Measurements from ENCODE around the gene PDE10A. TPM values are rescaled to one million over a fixed set of nuclear protein-coding genes. Genes with fewer than 3 reads are reported as not detected.

Gene PDE10A
- total RNA-seq, result under 0.01 and 0.53 TPM in 2 replicates

DNA sequence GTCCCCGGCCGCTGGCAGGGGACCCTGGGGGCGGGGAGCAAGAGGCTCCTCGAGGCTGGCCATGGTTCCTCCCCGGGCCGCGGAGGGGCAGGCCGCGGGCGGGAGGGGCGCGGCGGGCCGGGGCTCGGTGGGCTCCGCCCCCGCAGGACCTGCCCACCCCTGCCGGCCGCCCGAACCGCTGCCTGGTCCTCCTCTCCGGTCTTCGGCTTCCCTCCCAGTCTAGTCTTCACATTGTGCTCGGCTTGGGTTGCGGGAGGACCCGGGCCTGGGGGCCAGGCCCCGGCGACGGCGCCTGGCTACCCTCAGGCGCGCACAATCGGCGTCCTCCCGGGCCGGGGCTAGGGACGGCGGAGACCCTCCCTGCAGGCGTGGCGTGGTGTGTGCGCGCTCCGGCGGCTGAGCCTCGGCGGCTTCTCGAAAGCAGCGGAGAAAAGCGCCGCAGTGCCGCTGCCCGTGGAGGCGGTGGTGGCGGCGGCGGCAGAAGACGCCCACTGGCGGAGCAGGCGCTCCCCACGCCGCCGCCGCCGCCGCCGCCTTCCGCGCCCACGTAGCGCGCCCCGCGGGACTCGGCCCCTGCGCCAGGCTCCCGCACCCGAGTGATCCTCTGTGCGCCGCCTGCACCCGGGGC, at the start of gene PDE10A:
Gene PDE10A, minus strand, starts transcription at position 493 of the 628 bp plus-strand sequence. Its CDS starts 430 bp downstream, at position 63.

DNA sequence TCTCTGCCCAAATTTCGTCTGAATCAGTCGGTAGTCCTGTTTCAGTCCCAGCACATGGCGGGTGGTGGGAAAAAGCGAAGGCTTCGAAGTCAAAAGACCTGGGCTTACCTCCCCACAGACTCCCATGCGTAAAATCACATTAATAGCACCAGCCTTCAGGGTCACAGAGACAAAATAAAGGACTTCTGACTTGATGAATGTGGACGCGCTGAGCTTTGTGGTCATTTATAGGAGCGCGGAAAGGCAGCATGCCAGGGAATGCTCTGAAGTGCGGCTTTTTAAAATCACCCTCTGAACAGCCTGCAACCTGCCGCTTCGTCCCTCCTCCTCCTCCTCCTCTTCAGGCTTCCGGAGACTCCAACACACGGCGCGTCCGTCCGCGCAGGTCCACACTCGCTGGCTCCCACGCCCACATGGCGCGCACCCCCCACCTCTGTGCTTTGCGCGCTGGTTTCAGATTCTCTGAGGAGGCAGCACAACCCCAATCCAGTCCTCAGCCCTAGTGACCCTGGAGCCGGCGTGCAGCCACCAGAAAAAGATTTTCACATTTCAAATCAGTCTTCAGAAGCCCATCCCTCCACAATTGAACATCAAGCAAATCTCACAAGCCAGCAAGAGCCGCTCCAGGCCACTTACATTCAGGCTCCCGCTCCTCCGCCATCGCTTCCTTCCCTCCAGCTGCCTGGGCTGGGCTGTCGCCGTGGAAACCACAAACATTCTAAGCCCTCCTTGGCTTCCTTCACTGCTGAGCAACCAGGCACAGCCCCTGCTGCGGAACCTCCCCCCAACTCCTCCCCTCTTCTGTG, 353.9 kb downstream of the PDE10A start, which contains the start of gene C6orf118:
Gene C6orf118, minus strand, starts transcription at position 680 of the 806 bp plus-strand sequence. Its CDS starts 19 bp downstream, at position 661.

